Panc1 (cell line): ENCODE measurements around the gene GRIK3. TPM values are rescaled to one million over a fixed set of nuclear protein-coding genes. Genes with fewer than 3 reads are reported as not detected.
"Not testable (repeated sequence)": the region's sequence is repeated elsewhere in the genome, so short reads cannot be mapped to it uniquely, and the experiment has no call there.

Experiments used
- ATAC-seq: fragments of 200-7000 bp; cut with Tn5 transposase; 2 replicates; pipeline ENCODE4 v1.9.1; 2020; ENCODE audit warnings: mild to moderate bottlenecking, moderate library complexity
- BruUV-seq: library from RNA; stranded (reverse); fragments of 400-500 nt; replicated peaks from 2 replicates; lab custom pipeline; 2021; lab: Mats Ljungman, UMichigan
- CTCF ChIA-PET: fragments of 300-600 bp; sonication (Branson Sonifier 250); formaldehyde crosslinking; loops from one replicate; lab custom pipeline; 2022; ENCODE audit warnings: antibody characterized with exemption; lab: Charles Lee
- POLR2A ChIA-PET: fragments of 300-600 bp; sonication (Branson Sonifier 250); formaldehyde crosslinking; loops from one replicate; lab custom pipeline; 2022; ENCODE audit warnings: antibody characterized with exemption; lab: Charles Lee
- DNase-seq: peaks from one replicate; pipeline ENCODE4 v3.0.0-alpha.2; 2010; ENCODE audit warnings: low read depth, low spot score
- H3K27ac ChIP-seq: 2 replicates; pipeline ENCODE4 v1.5.1; 2011; ENCODE audit warnings: mild to moderate bottlenecking, low read length, inconsistent platforms
- H3K27me3 ChIP-seq: fragments of 200-500 bp; sonication (Bioruptor generic); 2 replicates; pipeline ENCODE4 v1.6.0; 2014; ENCODE audit warnings: low read length, inconsistent platforms; ENCODE audit not compliant: control insufficient read depth, insufficient read depth
- H3K36me3 ChIP-seq: fragments of 200-500 bp; sonication (Bioruptor generic); 2 replicates; pipeline ENCODE4 v1.5.1; 2014; ENCODE audit warnings: inconsistent platforms, mild to moderate bottlenecking, low read length, moderate library complexity; ENCODE audit not compliant: control insufficient read depth, insufficient read depth
- H3K4me1 ChIP-seq: 2 replicates; pipeline ENCODE4 v1.5.1; 2011; ENCODE audit warnings: inconsistent platforms, mild to moderate bottlenecking, low read length, moderate library complexity; ENCODE audit not compliant: control insufficient read depth, insufficient read depth
- H3K4me3 ChIP-seq, 2 experiments: 2 replicates each; pipeline ENCODE4 v1.5.1; 2011 to 2012; ENCODE audit warnings: low read depth in 2 of 2, low read length in 2 of 2, mild to moderate bottlenecking in 2 of 2, inconsistent platforms in 1 of 2, moderate library complexity in 1 of 2
- H3K9me3 ChIP-seq: fragments of 200-500 bp; sonication (Bioruptor generic); 2 replicates; pipeline ENCODE4 v1.5.1; 2014; ENCODE audit warnings: low read depth, mild to moderate bottlenecking, inconsistent platforms, low read length, moderate library complexity; ENCODE audit not compliant: control insufficient read depth, insufficient read depth
- CTCF ChIP-seq: fragments of 450-650 bp; IDR thresholded peaks from 2 replicates; pipeline ENCODE4 v1.5.1; 2017; ENCODE audit warnings: mild to moderate bottlenecking
- POLR2AphosphoS5 ChIP-seq: IDR thresholded peaks from 2 replicates; pipeline ENCODE4 v1.6.1; 2012; ENCODE audit warnings: mild to moderate bottlenecking, low read depth, low read length, moderate library complexity
- SIN3A ChIP-seq: IDR thresholded peaks from 2 replicates; pipeline ENCODE4 v1.6.1; 2012; ENCODE audit warnings: low read depth, mild to moderate bottlenecking, low read length, moderate library complexity, borderline replicate concordance; ENCODE audit not compliant: insufficient read depth
- TCF7L2 ChIP-seq: IDR thresholded peaks from 2 replicates; pipeline ENCODE4 v1.6.1; 2011; ENCODE audit warnings: mild to moderate bottlenecking, low read depth, low read length, inconsistent platforms
- in situ Hi-C: cut with HindIII; loops from 2 replicates; pipeline ENCODE4 v1.10.0; 2016; ENCODE audit warnings: low sequenced_read_pairs, low pct_unique_long_range_greater_than_20kb
- intact Hi-C: fragments of 100-400 bp; cut with micrococcal nuclease; formaldehyde crosslinking; loops from one replicate; pipeline ENCODE4 v1.10.0; 2022; ENCODE audit not compliant: unreplicated experiment
- total RNA-seq: library from RNA; stranded (reverse); gene quantifications from one replicate; pipeline ENCODE4 v1.2.1, GENCODE V29; 2021; ENCODE audit not compliant: unreplicated experiment
- TF ChIP-seq, protein P1 (sequence below), 2 experiments: IDR thresholded peaks; 2 replicates each; pipeline ENCODE4 v1.6.1; 2011 to 2012; ENCODE audit warnings: low read depth in 2 of 2, control low read depth in 1 of 2, low read length in 1 of 2, mild to moderate bottlenecking in 1 of 2, moderate library complexity in 1 of 2; ENCODE audit not compliant: insufficient read depth in 1 of 2

GRIK3 gene
- total RNA-seq, 1 experiment from 2014 or later: not detected

DNA sequence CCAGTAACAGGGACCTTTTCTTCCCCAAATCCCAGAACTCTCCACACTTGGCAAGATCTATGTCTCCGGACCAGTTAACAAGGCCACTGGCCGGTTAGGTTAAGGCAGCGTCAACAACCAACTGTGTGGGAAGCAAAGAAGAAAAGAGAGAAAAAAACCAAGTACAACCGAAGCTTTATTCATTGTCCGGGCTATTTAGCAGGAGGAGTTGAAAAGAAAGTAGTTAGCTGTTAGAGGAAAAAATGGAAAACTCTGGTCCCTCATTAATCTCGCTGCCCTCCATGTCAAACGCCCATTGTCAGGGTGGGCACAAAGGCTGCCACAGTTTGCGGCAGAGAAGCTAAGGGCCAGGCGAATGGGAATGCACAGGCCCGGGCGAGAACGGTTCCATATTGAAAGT is 49.3 kb upstream of the GRIK3 start:
- Histone ChIP-seq H3K4me1 (no peaks in the 10 kb centered on the region), H3K27me3 (0 out of 2 replicates have a peak, but pooled peaks cover 3% of the 10 kb centered on the region), H3K27ac (no peak overlapping the region), H3K4me3 (no peak overlapping the region), H3K9me3 (no peaks in the 10 kb centered on the region), H3K36me3 (no peaks in the 10 kb centered on the region)
- in situ Hi-C loops: no loop called here
- DNase-seq (no peak), ATAC-seq (no peak)
- POLR2A ChIA-PET: no interaction called here
- TF ChIP-seq SIN3A (no peak), CTCF (no peak), POLR2AphosphoS5 (no peak), TCF7L2 (no peak)
- TF ChIP-seq, protein P1, sequence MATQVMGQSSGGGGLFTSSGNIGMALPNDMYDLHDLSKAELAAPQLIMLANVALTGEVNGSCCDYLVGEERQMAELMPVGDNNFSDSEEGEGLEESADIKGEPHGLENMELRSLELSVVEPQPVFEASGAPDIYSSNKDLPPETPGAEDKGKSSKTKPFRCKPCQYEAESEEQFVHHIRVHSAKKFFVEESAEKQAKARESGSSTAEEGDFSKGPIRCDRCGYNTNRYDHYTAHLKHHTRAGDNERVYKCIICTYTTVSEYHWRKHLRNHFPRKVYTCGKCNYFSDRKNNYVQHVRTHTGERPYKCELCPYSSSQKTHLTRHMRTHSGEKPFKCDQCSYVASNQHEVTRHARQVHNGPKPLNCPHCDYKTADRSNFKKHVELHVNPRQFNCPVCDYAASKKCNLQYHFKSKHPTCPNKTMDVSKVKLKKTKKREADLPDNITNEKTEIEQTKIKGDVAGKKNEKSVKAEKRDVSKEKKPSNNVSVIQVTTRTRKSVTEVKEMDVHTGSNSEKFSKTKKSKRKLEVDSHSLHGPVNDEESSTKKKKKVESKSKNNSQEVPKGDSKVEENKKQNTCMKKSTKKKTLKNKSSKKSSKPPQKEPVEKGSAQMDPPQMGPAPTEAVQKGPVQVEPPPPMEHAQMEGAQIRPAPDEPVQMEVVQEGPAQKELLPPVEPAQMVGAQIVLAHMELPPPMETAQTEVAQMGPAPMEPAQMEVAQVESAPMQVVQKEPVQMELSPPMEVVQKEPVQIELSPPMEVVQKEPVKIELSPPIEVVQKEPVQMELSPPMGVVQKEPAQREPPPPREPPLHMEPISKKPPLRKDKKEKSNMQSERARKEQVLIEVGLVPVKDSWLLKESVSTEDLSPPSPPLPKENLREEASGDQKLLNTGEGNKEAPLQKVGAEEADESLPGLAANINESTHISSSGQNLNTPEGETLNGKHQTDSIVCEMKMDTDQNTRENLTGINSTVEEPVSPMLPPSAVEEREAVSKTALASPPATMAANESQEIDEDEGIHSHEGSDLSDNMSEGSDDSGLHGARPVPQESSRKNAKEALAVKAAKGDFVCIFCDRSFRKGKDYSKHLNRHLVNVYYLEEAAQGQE (IDR thresholded peaks at IDR 0.05; ENCODE audit: insufficient read depth in 1 of 2, low read depth in 2 of 2, low read length in 1 of 2): no peak
- no TSS peak for BruUV-seq
- intact Hi-C loops: loop anchor here (1.0 kb wide), 1 partner anchor 73 kb away; no protein-coding TSS in a partner anchor
- CTCF ChIA-PET: no interaction called here

- H3K27me3 ChIP-seq, H3K9me3 ChIP-seq, H3K4me3 ChIP-seq, in situ Hi-C loops, H3K27ac ChIP-seq, DNase-seq, intact Hi-C loops, H3K4me1 ChIP-seq, CTCF ChIA-PET, POLR2A ChIA-PET, ATAC-seq, BruUV-seq, H3K36me3 ChIP-seq: not testable (repeated sequence)
Measured at GRCh38 chr1:37080296-37080986, 46.1 kb upstream of the GRIK3 start.

DNA sequence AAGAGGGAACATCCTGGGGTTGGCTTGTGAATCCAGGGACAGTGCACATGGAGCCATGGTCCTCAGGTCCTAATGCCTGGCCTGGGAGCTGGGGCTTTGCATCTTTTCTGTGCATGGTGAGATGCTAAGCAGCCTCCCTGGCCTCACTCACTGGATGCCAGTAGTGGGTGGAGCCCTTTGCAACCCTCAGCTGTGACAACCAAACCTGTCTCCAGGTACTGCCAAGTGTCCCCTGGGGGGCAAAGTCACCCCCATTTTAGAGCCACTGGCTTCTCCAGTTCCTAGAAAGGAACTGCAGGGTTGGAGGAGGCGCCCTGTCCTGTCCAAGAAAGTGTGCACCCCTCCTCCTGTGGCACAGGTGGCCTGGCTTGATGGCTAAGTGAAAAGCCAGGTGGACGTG is 44.6 kb upstream of the GRIK3 start:
- ChIA-PET CTCF (no interaction called here), POLR2A (no interaction called here)
- Histone ChIP-seq H3K9me3 (no peaks in the 10 kb centered on the region), H3K4me1 (no peaks in the 10 kb centered on the region), H3K27me3 (no peaks in the 10 kb centered on the region; the same call in none of the 2 replicates), H3K36me3 (no peaks in the 10 kb centered on the region), H3K4me3 (no peak overlapping the region), H3K27ac (no peak overlapping the region)
- intact Hi-C loops (no loop called here), in situ Hi-C loops (no loop called here)
- BruUV-seq: no TSS peak
- TF ChIP-seq POLR2AphosphoS5 (no peak), TCF7L2 (no peak), SIN3A (no peak), CTCF (no peak)
- TF ChIP-seq, protein P1 (IDR thresholded peaks at IDR 0.05; ENCODE audit: insufficient read depth in 1 of 2, low read depth in 2 of 2, low read length in 1 of 2): no peak
- no peak for ATAC-seq
- DNase-seq: no peak
